VCaP (cell line): Measurements from ENCODE around the gene CLCA1.
A peak's percentile ranks its signal among the peaks of the same experiment; 100 is the strongest.

Source experiments
- H3K27ac ChIP-seq: fragments of 450-650 bp; 2 replicates; pipeline ENCODE4 v1.5.1; 2017
- TF ChIP-seq, protein P1 (sequence below): fragments of 450-650 bp; conservative IDR thresholded peaks from 2 replicates; pipeline ENCODE4 v1.5.1; 2017; ENCODE audit warnings: mild to moderate bottlenecking, moderate library complexity

Gene CLCA1

DNA sequence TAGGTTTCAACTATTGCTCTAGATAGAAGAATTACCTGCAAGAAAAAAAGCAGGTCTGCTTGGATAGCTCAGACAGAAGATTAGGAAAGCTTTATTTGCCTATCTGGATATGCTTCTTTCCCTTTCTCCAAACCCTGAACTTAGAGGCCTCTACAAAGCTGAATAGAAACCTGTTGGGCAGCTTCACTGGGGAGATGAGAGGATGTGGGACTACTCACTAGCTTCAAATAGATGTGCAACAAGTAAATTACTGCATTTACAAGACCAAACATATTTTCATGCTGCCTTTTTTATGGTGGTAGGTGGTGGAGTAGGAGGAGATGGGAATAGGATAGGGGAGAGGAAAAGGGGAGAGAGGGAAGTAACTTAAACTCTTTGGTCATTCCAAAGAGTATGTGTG is 38.4 kb upstream of the CLCA1 start:
- TF ChIP-seq, protein P1, sequence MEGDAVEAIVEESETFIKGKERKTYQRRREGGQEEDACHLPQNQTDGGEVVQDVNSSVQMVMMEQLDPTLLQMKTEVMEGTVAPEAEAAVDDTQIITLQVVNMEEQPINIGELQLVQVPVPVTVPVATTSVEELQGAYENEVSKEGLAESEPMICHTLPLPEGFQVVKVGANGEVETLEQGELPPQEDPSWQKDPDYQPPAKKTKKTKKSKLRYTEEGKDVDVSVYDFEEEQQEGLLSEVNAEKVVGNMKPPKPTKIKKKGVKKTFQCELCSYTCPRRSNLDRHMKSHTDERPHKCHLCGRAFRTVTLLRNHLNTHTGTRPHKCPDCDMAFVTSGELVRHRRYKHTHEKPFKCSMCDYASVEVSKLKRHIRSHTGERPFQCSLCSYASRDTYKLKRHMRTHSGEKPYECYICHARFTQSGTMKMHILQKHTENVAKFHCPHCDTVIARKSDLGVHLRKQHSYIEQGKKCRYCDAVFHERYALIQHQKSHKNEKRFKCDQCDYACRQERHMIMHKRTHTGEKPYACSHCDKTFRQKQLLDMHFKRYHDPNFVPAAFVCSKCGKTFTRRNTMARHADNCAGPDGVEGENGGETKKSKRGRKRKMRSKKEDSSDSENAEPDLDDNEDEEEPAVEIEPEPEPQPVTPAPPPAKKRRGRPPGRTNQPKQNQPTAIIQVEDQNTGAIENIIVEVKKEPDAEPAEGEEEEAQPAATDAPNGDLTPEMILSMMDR = no peak
- H3K27ac ChIP-seq = no peak overlapping the region

DNA sequence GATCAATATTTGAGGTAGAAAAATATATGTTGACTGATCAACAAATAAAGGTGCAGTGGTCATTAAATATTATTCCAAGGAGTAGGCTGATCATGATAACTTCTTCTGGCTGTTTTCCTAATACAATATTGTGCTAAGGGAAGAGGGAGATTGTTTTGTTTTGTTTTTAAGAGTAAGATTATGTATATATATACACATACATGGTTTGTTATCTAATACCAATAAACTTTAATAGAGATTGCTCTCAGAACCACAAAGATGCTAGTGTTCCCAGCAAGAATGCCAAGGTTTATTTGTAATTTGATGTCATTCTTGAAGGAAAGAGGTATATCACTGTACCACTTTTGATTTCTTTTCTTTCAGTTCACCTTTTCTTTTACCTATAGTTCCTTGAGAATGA is 34.7 kb upstream of the CLCA1 start:
- peak overlapping the region; percentile 35 for H3K27ac ChIP-seq
- TF ChIP-seq, protein P1 = no peak

DNA sequence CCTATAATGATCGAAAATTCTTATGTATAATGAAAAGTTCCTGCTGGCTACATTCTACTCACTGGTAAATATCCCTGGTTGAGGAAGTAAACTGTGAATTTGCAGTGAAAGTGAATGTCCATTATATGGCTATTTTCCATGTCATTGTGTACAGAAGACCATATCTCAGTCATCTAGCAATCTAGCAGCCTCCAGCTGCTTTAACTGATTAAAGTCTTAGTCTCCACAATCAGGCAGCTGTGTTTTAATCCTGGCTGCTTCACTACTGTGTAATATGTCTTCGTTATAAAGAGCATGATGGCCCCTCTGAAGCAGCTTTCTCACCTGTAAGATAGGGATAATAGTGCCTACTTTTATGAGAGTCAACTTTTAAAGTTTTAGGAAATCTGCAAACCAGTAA is 33.4 kb upstream of the CLCA1 start:
- H3K27ac ChIP-seq = no peak overlapping the region
- TF ChIP-seq, protein P1 = no peak

DNA sequence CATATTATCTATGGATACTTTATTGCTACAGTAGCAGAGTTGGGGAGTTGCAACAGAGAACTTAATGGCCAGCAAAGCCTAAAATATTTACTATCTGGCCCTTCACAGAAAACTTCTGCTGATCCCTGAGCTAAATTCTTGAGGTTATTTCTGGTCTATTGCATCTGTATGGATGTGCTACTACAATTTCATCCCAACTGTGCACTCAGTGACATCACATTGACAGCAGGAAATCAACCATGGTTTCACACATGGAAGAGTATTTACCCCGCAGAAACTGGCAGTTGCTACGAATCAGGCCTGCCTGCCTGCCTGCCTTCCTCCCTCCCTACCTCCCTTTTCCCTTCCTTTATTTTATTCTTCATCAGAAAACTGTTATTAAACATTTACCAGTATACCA is 32.7 kb upstream of the CLCA1 start:
- no peak overlapping the region for H3K27ac ChIP-seq
- TF ChIP-seq, protein P1 = no peak

DNA sequence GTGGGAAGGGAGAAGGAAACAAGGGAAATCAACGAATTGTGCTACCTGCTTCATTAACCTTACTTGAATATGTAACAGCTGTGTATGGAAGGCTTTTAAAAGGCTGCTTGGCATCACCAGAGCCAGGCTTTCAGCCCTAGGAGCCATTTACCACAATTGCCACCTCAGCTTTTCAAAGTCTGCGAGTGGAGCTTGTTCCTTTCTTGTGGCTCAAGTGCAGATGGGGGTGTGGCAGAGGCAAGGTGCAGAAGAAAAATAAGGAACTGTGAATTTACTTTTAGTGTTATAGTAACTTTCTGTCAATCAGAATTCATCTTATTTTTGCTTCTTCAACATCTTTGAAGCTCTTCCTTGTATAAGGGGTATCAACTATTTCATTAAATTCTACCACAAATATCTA is 27.1 kb upstream of the CLCA1 start:
- no peak overlapping the region for H3K27ac ChIP-seq
- TF ChIP-seq, protein P1 = no peak

DNA sequence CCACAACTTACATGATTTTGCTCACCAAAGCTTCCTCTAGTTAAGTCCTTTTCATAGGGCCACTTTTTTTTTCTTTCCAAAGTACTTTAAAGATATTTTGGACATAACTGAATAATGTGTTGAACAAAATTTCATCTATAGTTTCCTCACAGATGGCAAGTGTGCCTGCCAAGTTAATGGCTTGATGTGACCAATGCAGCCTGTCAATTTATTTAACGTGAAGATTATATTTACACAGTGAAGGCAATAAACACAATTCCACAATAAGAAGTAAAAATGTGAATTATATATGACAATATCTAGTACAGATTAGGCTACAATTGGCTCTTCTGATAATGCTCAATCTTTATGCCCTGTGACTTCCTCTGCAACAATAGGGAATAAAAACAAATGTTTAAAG is 26.7 kb upstream of the CLCA1 start:
- no peak overlapping the region for H3K27ac ChIP-seq
- TF ChIP-seq, protein P1 = no peak

DNA sequence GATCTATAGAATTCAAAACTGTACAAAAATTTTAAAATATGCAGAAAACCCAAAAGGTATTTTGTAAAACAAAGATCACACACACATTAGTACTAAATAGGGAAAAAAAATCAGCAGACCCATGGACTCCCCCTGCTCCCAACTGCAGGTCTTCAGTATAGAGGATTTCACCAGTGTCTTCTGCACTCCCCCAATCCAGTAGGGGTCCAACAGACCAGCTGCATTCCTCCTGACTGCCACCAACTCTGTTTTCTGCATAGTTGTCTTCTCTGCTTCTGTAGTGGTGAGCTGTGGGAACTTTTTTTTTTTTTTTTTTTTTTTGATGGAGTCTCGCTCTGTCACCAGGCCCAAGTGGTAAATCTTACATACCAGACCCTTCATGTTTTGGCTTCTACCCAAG is 22.8 kb upstream of the CLCA1 start:
- no peak overlapping the region for H3K27ac ChIP-seq
- TF ChIP-seq, protein P1 = no peak
